ENCODE results near the gene GLG1. TPM values are rescaled to one million over a fixed set of nuclear protein-coding genes. Genes with fewer than 3 reads are reported as not detected.

GLG1 gene
- total RNA-seq, 1 experiment from 2014 or later, result 135 TPM

- H3K9me3 ChIP-seq (ENCODE audit: control insufficient read depth, low read depth, low read length), result no peaks in the 10 kb centered on the region
- H4K5ac ChIP-seq (ENCODE audit: insufficient read length, low read depth, low read length), result no peak overlapping the region
- H2BK15ac ChIP-seq (ENCODE audit: low read depth, low read length), result no peak overlapping the region
- no peak overlapping the region for H3K4ac ChIP-seq (ENCODE audit: low read depth, low read length)
- Mint-ChIP-seq H3K27ac (peak overlapping the region; percentile 5 to 49 (median 18); a peak in 4 of 7 replicates), H3K9me3 (no peaks in the 10 kb centered on the region), H3K4me1 (peaks cover 22 to 23% of the 10 kb centered on the region in 2 experiments), H3K27me3 (ENCODE audit: low read depth) (no peaks in the 10 kb centered on the region), H3K4me3 (no peak overlapping the region), H3K36me3 (ENCODE audit: insufficient read depth in 1 of 3, low read depth in 3 of 3) (no peaks in the 10 kb centered on the region)
- WGBS (ENCODE audit: extremely low coverage, insufficient read length, low lambda C conversion rate), result no CpG with 5 or more reads among the region's 7 CpGs
- no peak overlapping the region for H3K9ac ChIP-seq (ENCODE audit: extremely low read depth, insufficient read length, low read length)
- DNase-seq, result no peak
- H3K79me1 ChIP-seq (ENCODE audit: insufficient read depth, low read depth, low read length, poor library complexity, severe bottlenecking), result peaks cover 15% of the 10 kb centered on the region
- no peak overlapping the region for H2AK5ac ChIP-seq (ENCODE audit: insufficient read length, low read length)
- H4K91ac ChIP-seq (ENCODE audit: insufficient read length, low read depth, low read length), result no peak overlapping the region
- no peak overlapping the region for H3K4me2 ChIP-seq (ENCODE audit: insufficient read depth, insufficient read length, low read length)
- H3K56ac ChIP-seq (ENCODE audit: insufficient read length, low read depth, low read length), result no peak overlapping the region
- H3K27ac ChIP-seq (ENCODE audit: insufficient read length, low read depth, low read length), result no peak overlapping the region
- no peaks in the 10 kb centered on the region for H3K23me2 ChIP-seq (ENCODE audit: insufficient read length, low read depth, low read length, poor library complexity, severe bottlenecking)
- H2AFZ ChIP-seq (ENCODE audit: low read length), result no peak overlapping the region
- TF ChIP-seq CTCF (conservative IDR thresholded peaks at IDR 0.05), result peak; percentile 12; the same call in 1 of the 3 replicates
- no peak overlapping the region for H3T11ph ChIP-seq (ENCODE audit: low read length)
- H3K79me2 ChIP-seq (ENCODE audit: insufficient read depth, low read length), result peaks cover 25% of the 10 kb centered on the region; the same call in 1 of the 2 replicates
- H2BK5ac ChIP-seq (ENCODE audit: insufficient read length, low read length), result no peak overlapping the region
- no peak overlapping the region for H3K18ac ChIP-seq (ENCODE audit: insufficient read length, low read depth, low read length)
- H3K27me3 ChIP-seq (ENCODE audit: insufficient read depth, low read length), result no peaks in the 10 kb centered on the region
- no peak overlapping the region for H3K23ac ChIP-seq (ENCODE audit: insufficient read length, low read depth, low read length)
- H2BK12ac ChIP-seq (ENCODE audit: insufficient read length, low read depth, low read length), result no peak overlapping the region
- no peak overlapping the region for H3K14ac ChIP-seq (ENCODE audit: insufficient read depth, low read length)
- no peaks in the 10 kb centered on the region for H3K4me1 ChIP-seq (ENCODE audit: insufficient read depth, low read length)
- H2BK20ac ChIP-seq (ENCODE audit: low read depth, low read length, poor library complexity, severe bottlenecking), result no peak overlapping the region
- no peak overlapping the region for H4K8ac ChIP-seq (replicated peaks; ENCODE audit: insufficient read length, low read depth, low read length)
- H4K20me1 ChIP-seq (ENCODE audit: control insufficient read depth, insufficient read depth, insufficient read length), result no peaks in the 10 kb centered on the region
- H2BK120ac ChIP-seq (ENCODE audit: low read depth, low read length, poor library complexity, severe bottlenecking), result no peak overlapping the region
Observed at GRCh38 chr16:74575175-74575806, 31.6 kb downstream of the GLG1 start.

Measured in H9 (cell line).